ENCODE results near the gene PTPRN2.
A peak's percentile ranks its signal among the peaks of the same experiment; 100 is the strongest.
"Not testable (repeated sequence)": the region's sequence is repeated elsewhere in the genome, so short reads cannot be mapped to it uniquely, and the experiment has no call there.

PTPRN2 gene

DNA sequence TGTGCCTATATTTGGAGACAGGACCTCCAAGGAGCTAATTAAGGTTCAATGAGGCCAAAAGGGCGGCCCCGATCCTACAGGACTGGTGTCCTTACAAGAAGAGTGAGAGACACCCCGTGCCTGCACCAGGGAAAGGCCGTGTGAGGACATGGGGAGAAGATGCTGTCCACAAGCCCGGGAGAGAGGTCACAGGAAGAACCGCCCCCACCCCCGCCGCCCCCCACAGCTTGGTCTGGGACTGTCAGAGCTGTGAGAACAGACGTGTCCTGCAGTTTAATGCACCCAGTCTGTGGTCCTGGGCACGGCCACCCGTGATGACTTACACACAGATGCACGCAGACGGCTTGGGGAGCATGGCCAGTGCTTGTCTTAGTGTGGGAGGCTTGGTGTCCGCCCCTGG lies 851.3 kb downstream of the PTPRN2 start:
- no peaks in the 10 kb centered on the region for H3K4me1 Mint-ChIP-seq
- H3K4me3 Mint-ChIP-seq, result no peak overlapping the region

GRCh38 chr7:157735826-157736225 lies 851.8 kb downstream of the PTPRN2 start:
- H3K36me3 Mint-ChIP-seq, result no peaks in the 10 kb centered on the region
- H3K9me3 Mint-ChIP-seq, result no peaks in the 10 kb centered on the region
- no peak overlapping the region for H3K27ac Mint-ChIP-seq
- H3K4me3 Mint-ChIP-seq, result no peak overlapping the region
- peaks cover 5% of the 10 kb centered on the region for H3K27me3 Mint-ChIP-seq
- no peaks in the 10 kb centered on the region for H3K4me1 Mint-ChIP-seq

More for the DNA sequence above, 851.3 kb downstream of the PTPRN2 start:
- no peaks in the 10 kb centered on the region for H3K36me3 Mint-ChIP-seq
- peaks cover 5% of the 10 kb centered on the region for H3K27me3 Mint-ChIP-seq
- H3K27ac Mint-ChIP-seq, result no peak overlapping the region
- H3K9me3 Mint-ChIP-seq, result no peaks in the 10 kb centered on the region

DNA sequence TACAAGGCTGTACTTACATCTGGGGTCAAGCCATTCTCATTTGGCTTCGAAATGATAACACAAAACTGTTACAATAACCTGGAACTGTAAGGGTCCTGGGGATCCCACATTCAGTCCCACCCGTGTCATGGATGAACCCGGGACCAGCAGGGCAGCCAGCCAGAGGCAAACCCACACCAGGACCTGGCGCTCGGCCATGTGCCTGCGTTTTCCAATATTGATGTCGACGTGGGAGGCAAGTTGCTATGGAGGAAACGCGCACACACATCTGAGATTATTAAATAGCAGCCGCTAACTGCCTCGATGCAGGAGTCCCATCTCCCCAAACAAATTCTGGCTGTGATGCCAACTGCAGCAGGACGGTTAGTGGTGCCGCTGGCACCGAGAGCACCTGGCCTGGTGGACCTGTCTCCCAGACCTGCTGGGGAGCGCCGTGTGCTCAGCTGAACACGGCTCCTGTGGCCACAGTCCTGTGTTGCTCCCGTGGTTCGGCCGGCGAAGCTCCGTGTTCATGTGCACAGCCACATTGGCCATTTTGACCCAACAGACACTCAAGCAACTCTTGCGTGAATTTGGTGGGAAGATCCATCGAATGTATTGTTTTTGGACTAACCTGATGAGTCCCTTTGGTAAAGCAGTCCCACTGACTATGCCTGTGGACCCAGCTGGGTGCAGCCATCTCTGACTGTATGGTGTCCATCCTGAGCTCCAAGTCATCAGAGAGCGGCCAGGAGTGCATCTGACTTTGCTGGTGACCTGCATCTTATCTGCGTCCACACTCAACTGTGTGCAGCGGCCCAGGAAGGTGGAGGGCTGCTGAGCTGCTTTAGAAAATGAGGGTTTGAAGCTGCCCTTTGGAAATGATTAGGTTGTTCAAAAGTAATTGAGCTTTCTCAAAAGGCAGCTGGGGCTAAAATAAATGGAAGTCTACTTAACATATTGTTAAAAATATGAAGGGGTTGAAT lies 852.7 kb downstream of the PTPRN2 start:
- H3K4me1 Mint-ChIP-seq, result no peaks in the 10 kb centered on the region

GRCh38 chr7:157733760-157734395 lies 853.7 kb downstream of the PTPRN2 start:
- H3K36me3 Mint-ChIP-seq, H3K27me3 Mint-ChIP-seq, H3K27ac Mint-ChIP-seq: not testable (repeated sequence)

More for the DNA sequence above, 852.7 kb downstream of the PTPRN2 start:
- no peaks in the 10 kb centered on the region for H3K36me3 Mint-ChIP-seq
- peaks cover 3% of the 10 kb centered on the region for H3K27me3 Mint-ChIP-seq
- no peaks in the 10 kb centered on the region for H3K9me3 Mint-ChIP-seq
- H3K27ac Mint-ChIP-seq, result no peak overlapping the region
- H3K4me3 Mint-ChIP-seq, result no peak overlapping the region

DNA sequence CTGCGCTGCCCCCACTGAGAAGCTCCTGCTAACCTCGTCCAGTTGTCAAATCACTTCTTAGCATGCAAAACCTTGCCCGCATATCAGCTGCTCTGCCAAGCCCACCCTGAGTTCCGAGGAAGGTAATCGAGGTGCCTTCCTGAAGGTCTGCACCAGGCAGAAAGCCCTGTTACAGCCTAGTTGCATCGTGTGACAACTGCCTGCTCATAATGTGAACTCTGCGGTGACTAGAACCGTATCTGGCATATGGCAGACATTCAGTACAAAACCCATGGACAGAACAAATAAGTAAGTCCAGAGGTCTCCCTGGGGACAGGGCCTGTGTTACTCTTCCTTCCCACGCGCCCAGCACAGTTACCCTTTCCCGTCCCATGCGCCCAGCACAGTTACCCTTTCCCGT lies 856.5 kb downstream of the PTPRN2 start:
- Mint-ChIP-seq H3K36me3 (no peaks in the 10 kb centered on the region), H3K9me3 (no peaks in the 10 kb centered on the region), H3K27me3 (no peaks in the 10 kb centered on the region), H3K4me3 (no peak overlapping the region), H3K27ac (no peak overlapping the region), H3K4me1 (no peaks in the 10 kb centered on the region)

More at GRCh38 chr7:157733760-157734395, 853.7 kb downstream of the PTPRN2 start:
- not testable (repeated sequence) for H3K9me3 Mint-ChIP-seq, H3K4me3 Mint-ChIP-seq, H3K4me1 Mint-ChIP-seq

GRCh38 chr7:157730614-157731013 lies 857.0 kb downstream of the PTPRN2 start:
- Mint-ChIP-seq H3K9me3 (no peaks in the 10 kb centered on the region), H3K27me3 (no peaks in the 10 kb centered on the region), H3K4me3 (no peak overlapping the region), H3K4me1 (no peaks in the 10 kb centered on the region), H3K27ac (no peak overlapping the region), H3K36me3 (no peaks in the 10 kb centered on the region)

GRCh38 chr7:157729566-157729965 lies 858.1 kb downstream of the PTPRN2 start:
- Mint-ChIP-seq H3K27ac (no peak overlapping the region), H3K27me3 (no peaks in the 10 kb centered on the region), H3K4me1 (no peaks in the 10 kb centered on the region), H3K9me3 (no peaks in the 10 kb centered on the region), H3K36me3 (no peaks in the 10 kb centered on the region), H3K4me3 (no peak overlapping the region)

GRCh38 chr7:157727964-157728615 lies 859.5 kb downstream of the PTPRN2 start:
- Mint-ChIP-seq H3K36me3 (no peaks in the 10 kb centered on the region), H3K27me3 (no peaks in the 10 kb centered on the region), H3K27ac (no peak overlapping the region), H3K9me3 (no peaks in the 10 kb centered on the region), H3K4me1 (no peaks in the 10 kb centered on the region), H3K4me3 (no peak overlapping the region)

GRCh38 chr7:157726764-157727163 lies 860.9 kb downstream of the PTPRN2 start:
- Mint-ChIP-seq H3K4me1 (no peaks in the 10 kb centered on the region), H3K4me3 (no peak overlapping the region), H3K27me3 (no peaks in the 10 kb centered on the region), H3K36me3 (no peaks in the 10 kb centered on the region), H3K9me3 (no peaks in the 10 kb centered on the region), H3K27ac (no peak overlapping the region)

GRCh38 chr7:157725312-157725711 lies 862.3 kb downstream of the PTPRN2 start:
- not testable (repeated sequence) for H3K4me1 Mint-ChIP-seq, H3K4me3 Mint-ChIP-seq, H3K27me3 Mint-ChIP-seq, H3K27ac Mint-ChIP-seq, H3K9me3 Mint-ChIP-seq, H3K36me3 Mint-ChIP-seq

DNA sequence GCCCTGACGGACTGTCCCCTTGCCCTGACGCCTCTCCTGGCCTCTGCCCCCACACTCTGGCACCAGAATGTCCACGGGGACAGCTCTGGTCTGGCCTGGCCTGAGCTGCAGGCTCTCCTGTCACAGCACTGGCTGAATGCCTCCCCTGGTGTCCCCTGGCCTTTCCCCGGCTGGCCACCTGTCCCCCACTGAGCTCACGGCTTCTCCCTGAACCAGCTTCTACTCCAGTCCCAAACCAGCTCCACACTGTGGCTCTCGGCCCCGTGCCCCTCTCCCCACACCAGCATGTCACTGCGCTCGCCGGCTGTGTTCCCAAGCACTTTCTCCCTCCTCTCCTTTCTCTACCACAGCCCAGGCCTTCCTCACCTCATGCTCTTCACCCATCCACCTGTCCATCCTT lies 864.4 kb downstream of the PTPRN2 start:
- H3K4me1 Mint-ChIP-seq, result no peaks in the 10 kb centered on the region
- no peak overlapping the region for H3K27ac Mint-ChIP-seq
- no peaks in the 10 kb centered on the region for H3K27me3 Mint-ChIP-seq
- H3K4me3 Mint-ChIP-seq, result no peak overlapping the region
- H3K9me3 Mint-ChIP-seq, result no peaks in the 10 kb centered on the region
- no peaks in the 10 kb centered on the region for H3K36me3 Mint-ChIP-seq

DNA sequence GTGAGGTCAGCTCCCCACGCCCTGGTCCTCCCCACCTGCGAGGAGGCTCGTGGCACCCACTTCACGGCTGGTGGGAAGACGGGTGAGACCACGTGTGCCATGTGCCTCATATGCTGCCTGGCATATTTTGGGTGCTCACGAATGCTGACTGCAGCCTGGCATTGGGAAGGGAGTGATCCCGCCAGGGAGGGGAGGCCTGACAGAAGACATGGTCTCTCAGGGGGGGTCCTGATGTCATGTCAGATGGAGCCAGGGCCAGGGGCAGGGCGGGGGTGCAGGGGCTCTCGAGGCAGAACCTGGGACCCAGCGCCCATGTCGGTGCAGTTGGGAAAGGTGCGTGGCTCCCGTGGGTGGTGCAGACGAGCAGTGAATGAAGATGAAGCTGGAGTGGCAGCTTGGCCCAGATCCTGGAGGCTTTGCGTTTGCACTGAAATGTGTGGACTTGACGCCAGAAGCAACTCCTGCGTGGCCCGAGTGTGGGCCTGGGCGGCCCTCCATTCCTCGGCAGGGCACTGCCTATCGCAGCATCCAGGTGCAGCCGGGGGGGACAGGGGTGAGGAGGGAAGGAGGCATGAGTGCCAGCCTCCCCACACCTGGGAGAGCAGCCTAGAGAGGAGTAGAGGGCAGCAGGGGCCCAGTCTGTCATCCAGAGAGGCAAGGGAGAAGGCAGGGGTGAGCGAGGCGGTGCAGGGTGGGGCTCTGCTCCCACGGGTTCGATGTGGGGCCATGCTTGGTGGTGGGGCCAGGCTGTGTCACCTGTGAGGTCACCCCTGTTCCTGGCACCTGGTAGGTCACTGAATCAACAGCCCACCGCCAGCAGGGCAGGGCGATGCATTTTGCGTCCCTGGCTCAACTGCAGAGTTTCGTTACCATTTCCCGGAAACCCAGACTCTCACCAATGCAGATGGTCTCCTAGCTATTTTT lies 865.2 kb downstream of the PTPRN2 start:
- H3K4me3 Mint-ChIP-seq, result no peak overlapping the region
- H3K36me3 Mint-ChIP-seq, result no peaks in the 10 kb centered on the region
- H3K27ac Mint-ChIP-seq, result no peak overlapping the region
- no peaks in the 10 kb centered on the region for H3K9me3 Mint-ChIP-seq
- H3K4me1 Mint-ChIP-seq, result no peaks in the 10 kb centered on the region
- no peaks in the 10 kb centered on the region for H3K27me3 Mint-ChIP-seq

GRCh38 chr7:157721468-157722136 lies 866.0 kb downstream of the PTPRN2 start:
- Mint-ChIP-seq H3K36me3 (no peaks in the 10 kb centered on the region), H3K4me1 (no peaks in the 10 kb centered on the region), H3K4me3 (no peak overlapping the region), H3K27me3 (no peaks in the 10 kb centered on the region), H3K9me3 (no peaks in the 10 kb centered on the region), H3K27ac (no peak overlapping the region)

- Mint-ChIP-seq H3K36me3 (no peaks in the 10 kb centered on the region), H3K4me1 (no peaks in the 10 kb centered on the region), H3K4me3 (no peak overlapping the region), H3K27me3 (no peaks in the 10 kb centered on the region), H3K9me3 (no peaks in the 10 kb centered on the region), H3K27ac (peak overlapping the region; percentile 59)
Measured at GRCh38 chr7:157719705-157720655, 867.6 kb downstream of the PTPRN2 start.
